NCI-H2227 treated with DMSO at 0.1 percent for 48 hours (cell line): ENCODE measurements around the gene POLD2.

ENCODE experiments used
- DNase-seq: peaks from one replicate; lab custom pipeline; 2025; lab: John Stamatoyannopoulos, UW

Gene POLD2

DNA sequence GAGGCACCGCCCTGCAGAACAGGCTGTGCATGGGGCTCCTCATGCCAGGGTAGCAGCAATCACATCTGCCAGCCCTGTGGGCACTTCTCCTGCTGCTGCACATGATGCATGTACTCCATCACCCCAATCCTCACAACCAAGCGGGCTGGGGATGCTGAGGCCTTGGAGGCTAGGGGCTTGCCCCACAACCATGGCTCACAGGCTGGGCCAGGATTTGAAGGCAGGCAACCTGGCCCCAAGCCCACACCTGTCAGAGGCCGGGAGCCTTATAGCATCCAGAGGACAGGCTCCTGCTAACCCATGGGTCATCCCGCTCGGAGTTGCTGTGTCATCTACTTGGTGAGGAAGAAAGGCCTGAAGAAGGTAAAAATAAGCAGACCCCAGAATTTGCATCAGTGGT, 43.2 kb downstream of the POLD2 start:
- no peak for DNase-seq

DNA sequence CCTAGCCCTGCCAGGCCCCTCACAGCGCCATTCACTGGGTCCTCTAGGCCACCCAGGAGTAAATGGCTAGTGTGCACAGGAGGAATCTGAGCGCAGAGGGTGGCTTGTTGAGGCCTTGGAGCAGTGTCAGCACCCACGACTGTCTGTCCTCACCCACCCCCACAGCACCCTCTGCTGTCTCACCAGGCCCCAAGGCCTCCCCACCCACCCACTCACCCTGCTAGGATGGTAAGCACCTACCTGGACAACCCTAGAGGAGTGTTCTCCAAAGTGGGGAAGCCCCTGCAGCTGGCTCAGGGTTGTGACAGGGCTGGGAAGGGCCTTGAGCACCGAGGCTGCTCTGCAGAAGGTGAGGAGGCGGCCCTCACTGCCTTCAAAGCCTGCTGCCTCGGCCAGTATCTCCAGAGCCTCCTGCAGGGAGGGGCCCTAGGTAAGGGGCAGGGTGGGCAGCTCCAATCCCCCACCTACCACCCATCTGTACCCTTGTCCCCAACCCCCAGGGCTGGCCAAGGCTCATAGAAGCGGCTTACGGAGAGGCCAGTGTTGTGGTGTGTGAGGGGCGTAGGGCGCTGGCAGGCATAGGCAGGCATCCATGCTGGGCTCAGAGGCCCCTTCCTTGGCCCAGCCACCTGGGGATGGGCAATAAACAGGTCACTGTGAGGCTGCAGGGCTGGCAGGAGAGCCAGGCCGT, 43.9 kb downstream of the POLD2 start:
- DNase-seq: no peak

DNA sequence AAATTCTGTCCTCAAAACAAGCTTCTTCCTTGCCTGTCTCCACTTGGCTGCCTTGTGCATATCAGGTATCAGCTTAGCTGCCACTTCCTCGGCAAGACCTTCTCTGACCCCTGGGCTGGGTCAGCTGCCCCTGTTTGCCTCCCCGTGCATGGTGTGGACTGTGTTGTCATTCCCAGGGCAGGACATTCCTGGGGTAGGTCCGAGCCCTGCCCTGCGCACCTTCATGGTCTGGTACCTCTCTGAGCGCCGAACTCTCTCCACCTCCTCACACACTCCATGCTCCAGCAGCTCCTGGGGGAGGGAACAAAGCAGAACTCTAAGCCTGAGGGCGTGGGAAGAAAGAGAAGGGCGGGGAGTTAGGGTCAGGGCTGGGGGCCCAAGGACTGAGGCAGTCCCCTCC, 44.8 kb downstream of the POLD2 start:
- no peak for DNase-seq

DNA sequence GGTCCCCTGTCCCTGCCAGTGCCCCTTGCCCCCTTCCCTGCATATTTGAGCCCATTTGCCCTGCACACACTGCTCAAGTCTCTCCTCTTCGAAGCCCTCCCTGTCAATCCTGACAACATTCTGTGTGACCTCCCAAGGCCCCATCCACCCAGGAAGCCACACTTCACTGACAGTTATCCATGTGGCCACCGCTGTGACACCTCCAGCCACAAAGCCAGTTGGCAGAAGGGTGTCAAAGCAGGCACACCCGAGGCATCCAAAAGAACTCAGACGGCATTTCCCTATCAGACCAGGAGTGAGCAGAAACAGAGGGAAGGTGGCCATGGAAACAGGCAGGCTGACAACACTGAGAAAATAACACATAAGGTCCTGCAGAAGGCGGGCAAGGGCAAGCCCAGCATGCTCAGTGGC, 45.7 kb downstream of the POLD2 start:
- no peak for DNase-seq

DNA sequence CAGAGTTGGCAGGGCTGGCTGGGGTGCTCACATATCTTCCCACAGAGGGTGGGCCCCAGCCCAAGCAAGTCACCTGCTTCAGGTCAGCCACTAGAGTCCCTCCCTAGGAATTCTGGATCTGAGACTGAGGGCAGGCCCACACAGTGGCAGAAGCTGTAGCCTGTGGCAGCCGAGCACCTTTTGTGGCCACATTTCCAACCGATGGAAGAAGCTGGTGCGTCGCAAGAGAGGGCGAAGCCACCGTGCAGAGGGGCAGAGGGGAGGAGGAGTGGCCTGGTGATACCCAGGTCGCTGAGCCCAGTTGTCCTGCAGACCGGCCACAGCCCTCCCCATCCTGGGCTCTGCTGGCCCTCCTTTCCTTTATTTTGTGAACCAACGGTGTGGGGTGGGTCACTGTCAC, 46.3 kb downstream of the POLD2 start:
- no peak for DNase-seq

DNA sequence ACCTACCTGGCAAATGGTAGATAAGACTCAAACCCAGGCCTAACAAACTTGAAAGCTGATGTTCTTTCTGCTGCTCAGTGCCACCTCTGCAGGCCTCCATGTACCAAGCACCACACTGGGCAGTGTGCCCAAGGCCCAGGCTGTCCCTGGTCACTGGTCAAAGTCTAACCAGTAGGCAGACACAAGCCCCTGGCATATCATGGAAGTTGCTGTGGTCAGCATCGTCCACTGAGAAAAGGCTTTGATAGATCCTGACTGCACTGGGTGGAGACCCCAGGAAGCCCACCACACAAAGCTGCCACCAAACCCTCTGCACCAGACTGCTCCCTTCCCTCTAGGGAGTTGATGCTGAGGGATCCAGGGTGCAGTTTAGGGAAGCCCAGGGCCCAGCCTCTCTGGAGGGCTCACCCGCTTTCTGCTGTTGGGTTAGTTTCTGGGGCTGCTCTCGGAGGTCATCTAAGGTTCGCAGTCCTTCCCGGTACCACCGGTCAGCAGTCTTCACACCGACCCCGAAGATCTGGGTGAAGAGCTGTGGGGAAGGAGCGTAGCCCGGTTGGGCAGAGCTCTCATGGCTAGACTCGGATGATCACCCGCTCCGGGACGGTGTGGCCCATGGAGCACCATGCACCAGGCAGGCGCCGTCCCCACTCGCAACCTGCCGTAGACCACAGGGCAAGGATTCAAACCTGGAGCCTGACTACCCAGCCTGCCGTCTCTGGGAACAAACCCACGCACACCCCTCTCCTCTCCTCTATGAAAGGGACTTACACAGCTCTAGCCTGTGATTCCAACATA, 47.0 kb downstream of the POLD2 start:
- no peak for DNase-seq

DNA sequence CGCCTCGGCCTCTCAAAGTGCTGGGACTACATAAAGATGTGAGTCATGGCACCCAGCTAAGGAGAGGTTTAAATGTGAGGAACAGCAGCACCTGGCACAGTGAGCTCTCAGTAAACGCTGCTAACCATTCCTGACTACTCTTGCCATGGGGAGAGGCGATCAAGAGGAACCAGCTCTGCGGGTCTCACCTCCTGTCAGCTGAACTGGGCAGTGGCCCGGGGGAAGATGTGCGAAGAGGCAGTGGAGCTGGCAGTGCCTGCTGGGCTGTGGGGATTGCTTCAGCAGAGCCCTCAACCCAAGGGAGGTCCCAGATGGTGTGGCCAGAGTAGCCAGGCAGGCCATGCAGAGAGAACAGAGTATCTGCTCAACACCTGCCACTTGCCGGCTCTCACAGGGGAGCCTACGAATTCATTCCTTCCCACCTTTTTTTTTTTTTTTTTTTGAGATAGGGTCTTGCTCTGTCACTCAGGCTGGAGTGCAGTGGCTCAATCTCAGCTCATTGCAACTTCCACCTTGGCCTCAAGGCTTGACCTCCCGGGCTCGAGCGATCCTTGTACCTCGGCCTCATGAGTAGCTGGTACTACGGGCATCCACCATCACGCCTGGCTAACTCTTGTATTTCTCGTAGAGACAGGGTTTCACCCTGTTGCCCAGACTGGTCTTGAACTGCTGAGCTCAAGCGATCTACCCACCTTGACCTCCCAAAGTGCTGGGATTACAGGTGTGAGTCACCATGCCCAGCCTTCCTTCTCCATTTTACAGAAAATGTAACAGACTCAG, 47.9 kb downstream of the POLD2 start:
- DNase-seq: no peak

DNA sequence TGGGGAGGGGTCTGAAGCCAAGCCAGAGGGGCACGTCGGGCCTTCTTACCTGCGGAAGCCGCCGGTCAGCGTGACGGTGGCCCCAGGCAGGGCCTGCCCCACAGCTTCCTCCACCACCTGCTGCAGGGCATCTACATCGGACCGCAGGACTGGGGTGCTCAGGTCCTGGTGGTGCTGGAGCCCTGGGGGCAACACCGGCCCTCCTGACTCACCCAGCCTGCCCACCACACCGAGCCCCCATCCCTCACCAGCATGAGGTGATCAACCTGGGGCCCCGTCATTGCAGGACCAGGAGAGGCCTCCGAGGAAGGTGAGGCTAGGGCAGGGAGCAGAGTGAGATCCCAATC, 49.0 kb downstream of the POLD2 start:
- DNase-seq: no peak

DNA sequence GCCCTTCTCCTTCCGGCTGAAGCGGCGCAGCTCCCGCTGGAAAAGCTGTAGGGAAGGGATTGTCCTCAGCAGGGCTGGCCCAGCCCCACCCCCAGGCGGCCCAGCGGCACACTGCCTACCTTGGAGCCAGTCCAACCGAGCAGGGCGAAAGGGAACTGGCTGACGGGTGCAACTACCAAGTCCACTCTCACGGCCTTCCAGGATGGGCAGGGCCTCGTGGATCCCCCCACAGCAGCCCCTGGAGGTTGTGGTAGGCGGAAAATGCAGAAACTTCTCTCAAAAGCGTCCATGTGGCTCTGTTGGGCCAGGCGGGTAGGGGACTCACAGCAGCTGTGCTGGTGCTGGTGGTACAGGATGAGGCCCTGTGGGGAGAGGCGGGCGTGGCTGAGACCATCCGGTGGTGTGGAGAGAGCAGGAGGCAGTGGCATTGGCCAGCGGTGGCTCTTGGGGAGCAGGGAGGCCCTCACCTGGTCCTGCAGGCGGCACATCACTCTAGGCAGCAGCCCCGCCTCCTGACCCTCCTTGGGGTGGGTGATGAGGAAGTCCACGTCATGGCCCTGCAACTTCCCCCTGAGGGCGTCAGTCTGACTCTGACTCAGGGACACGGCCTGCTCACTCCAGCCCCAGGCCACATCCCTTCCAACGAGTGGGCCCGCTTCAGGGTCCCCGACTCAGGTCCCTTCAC, 49.5 kb downstream of the POLD2 start:
- no peak for DNase-seq

DNA sequence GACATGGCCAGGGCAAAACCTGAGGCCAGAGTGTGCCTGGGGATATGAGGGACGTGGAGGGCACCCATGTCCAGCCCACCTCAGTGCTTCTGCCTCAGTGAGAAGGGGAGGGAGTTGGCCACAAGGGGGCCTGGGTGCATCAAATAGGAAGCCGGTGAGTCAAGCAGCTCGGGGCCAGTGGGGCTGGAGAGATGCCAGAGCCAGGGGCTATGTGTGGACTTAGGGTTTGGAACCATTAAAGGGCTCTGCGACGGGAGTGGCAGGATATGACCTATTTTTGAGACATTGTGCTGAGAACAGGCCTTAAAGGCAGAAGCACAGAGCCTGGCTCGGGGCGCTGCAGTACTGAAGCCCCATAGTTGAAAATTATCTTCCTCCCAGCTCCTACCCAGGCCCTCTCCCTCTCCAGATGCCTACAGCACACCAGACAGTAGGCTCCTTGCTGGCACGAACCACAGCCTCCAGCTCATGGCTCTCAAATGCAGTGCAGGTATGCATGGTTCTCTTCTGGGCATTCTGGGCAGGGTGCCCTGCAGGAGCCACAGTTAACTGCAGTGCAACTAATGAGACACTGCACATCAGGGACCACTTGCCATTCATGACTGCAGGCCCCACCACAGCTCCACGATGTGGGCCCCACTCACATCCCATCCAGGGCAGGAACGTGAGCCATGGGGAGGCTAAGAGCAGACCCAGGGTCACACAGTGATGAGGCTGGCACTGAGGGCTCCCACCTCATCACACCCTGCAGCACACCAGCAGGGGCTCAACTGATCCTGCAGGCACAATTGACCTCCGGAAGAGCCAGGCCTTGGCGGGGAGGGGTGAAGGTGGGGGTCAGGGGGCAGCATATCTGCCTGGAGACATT, 50.8 kb downstream of the POLD2 start:
- no peak for DNase-seq

DNA sequence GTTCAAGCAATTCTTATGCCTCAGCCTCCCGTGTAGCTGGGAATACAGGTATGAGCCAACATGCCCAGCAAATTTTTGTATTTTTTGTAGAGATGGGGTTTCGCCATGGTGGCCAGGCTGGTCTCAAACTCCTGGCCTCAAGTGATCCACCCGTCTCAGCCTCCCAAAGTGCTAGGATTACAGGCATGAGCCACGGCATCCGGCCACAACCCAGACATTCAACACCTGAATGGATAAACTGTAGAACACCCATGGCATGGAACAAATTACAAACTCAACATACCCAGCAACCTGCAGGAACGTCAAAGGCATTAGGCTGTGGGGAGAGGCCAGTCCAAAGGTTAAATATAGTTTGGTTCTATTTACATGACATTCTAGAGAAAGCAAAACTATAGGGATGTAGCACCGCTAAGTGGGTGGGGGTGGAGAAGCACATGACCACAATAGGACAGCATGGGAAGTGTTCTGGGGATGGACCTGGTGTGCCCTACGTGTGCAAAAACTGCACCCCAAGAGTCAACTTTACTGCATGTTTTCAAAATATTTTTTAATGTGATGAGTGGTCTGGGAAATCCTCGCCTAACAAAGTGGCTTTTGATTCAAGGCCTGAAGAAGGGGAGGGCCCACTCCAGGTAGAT, 51.5 kb downstream of the POLD2 start:
- DNase-seq: no peak

DNA sequence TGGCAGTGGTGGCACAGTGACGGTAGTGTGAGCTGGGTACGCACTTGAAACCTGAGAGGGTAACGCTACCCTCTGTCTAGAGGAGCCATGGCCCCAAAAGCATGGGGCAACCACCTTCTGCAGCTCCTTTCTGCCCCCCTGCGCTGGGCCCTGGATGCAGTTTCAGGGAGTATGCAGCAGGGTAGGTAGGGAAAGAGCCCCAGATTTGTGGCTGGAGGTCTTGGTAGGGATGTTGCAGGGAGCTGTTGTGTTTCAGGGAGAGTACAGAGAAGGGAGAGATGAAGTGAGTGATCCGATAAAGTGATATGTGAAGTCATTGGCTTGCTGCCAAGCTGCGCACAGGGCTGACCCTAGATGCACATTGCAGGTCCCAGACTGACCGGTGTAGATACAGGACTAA, 55.3 kb downstream of the POLD2 start:
- DNase-seq: peak; percentile 10

DNA sequence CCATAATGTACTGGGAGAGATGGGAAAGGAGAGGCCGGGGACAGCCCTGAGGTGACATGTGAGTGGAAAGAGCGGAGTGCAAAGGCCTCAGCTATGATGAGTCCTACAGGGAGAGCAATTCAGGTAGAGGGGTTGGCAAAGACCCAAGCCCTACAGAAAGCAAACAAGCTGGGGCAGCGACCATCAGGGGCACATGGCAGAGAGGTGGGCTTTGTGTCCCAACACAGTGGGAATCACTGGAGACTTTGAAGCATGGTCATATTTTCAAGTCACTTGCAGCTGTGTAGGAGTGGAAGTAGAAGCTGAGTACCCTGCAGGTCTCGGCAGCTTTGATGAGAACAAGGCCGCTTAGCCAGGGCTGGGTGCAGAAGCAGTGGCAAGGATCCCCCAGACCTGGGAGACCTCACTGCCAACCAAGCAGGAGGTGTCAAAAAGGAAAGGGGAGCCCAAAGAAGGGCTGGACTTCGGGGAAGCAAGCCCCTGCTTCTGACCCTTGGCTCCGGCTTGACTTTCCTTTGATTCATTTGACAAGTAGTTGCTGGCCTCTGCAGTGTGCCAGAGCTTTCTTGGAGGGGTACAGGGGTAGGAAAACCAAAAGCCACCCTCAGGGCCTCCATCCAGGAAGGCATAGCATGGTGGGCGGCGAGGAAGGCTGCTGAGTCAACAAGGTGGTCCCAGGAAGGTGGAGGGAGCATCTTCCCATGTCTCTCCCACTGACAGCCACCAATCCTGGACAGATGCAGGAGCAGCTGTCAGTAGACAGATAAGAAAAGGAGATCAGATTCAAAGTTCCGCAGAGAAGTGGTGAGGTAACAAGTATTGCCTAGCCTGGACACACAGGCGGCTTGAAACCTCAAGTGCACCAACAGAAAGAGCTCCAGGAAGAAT, 56.0 kb downstream of the POLD2 start:
- DNase-seq: no peak

DNA sequence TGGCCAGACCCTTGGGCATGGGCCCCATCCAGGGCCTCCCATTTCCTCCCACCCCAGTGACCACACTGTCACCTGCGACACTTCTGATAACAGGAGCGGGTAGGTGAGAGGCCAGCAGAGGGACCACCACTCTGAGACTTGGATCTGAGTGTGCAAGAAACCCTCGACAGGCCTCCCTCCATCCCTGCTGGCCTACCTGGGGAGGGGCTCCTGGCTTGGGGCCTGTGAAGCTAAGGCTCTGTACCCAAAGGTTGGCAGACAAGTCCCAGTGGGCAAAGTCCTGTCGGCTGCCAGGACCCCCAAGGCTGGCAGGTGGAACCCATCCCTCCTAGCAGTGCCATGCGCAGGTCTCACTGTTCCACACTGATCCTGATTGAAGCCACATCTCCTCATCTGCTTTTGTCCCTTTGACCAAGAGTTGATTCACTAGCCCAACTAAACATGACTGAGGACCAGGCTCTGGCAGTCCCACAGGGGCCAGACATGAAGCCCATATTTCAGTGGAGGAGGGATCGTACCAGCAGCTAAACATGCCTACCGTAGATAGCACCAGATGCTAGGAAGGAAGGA, 56.8 kb downstream of the POLD2 start:
- DNase-seq: no peak

DNA sequence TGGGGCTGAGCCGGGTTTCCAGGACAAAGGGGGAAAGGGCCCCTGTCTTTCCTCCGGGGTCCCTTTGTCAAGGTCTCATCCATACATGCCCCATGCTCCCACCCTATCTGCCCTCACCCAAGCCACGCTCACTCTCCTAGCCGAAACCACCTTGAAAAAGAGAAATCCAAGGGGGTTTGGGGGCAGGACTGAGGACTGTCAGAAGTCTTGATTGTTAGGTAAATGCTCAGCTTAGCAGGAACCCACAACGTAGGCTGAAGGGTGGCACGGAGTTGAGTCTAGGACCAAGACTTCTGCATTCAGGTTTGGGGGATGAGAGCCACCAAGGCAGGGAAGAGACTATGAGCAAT, 57.3 kb downstream of the POLD2 start:
- no peak for DNase-seq

DNA sequence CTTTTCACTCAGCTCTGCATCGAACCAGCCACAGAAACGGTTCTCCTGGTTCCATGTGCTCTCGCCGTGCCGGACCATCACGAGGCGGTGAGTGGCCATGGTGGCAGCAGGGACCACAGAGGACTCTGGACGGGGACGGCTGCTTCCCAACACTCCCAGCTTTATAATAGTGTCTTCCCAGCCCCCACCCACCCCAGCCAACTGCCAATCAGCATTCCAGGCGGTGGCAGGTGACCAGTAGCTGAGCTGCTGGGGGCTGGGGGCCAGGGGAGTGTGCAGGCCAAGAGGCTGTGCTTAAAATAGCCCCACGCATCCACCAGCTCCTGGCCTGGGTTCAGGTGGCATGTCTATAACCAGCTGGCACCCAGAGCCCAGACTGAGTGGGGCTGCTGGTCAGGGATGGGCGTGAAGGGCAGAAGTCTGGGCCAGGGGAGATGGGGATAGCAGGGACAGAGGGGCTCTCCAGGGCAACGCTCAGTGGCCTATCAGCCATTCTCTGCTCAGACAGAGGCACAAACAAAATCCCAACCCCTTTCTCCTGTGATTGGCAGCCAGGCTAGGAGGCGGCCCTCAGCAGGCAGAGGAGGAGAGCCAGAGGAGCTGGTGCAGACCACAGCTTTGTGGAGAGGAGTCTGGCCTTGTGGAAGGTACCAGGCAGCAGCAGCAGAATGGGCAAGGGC, 57.8 kb downstream of the POLD2 start, which contains the start of gene PGAM2:
PGAM2 (minus strand) TSS at position 137 of the 680 bp plus-strand sequence; CDS start at position 99, 38 bp downstream.
- no peak for DNase-seq

DNA sequence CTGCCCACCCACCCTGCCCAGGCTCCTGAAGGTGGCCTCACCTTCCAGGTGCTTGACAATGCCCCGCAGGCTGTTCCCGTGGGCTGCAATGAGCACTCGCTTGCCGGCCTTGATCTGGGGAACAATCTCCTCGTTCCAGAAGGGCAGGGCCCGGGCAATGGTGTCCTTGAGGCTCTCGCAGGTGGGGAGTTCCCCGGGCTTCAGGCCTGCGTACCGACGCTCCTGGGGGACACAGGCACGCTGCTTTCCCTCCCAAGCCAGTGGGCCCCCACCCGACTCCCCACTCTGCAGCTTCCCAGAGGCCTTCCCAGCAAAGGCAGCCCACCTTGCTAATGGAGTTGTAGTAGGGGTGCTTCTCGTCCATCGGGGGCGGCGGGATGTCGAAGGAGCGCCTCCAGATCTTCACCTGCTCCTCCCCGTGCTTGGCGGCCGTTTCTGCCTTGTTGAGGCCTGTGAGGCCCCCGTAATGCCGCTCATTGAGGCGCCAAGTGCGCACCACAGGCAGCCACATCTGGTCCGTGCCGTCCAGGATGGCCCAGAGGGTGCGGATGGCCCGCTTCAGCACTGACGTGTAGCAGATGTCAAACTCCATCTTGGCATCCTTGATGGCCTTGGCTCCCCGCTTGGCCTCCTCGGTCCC, 58.4 kb downstream of the POLD2 start:
- no peak for DNase-seq
